Endothelial cell of umbilical vein (primary cell): Measurements from ENCODE around the gene HDAC7.

Experiments used
- CTCF ChIP-seq, 2 donors: IDR thresholded peaks; 1 replicate in 1 of 2; 2 replicates in 1 of 2; pipeline ENCODE4 v1.5.1; 2011; ENCODE audit warnings: low read length in 2 of 2, mild to moderate bottlenecking in 2 of 2, moderate library complexity in 2 of 2, control low read depth in 1 of 2, inconsistent platforms in 1 of 2, low read depth in 1 of 2; ENCODE audit not compliant: insufficient read depth in 1 of 2; ENCODE audit errors: extremely low read depth in 1 of 2
- EZH2 ChIP-seq: IDR thresholded peaks from 2 replicates; pipeline ENCODE4 v1.6.1; 2012; ENCODE audit warnings: borderline replicate concordance, low read depth, mild to moderate bottlenecking, moderate library complexity, low read length, inconsistent platforms; ENCODE audit not compliant: severe bottlenecking
- FOS ChIP-seq: IDR thresholded peaks from 2 replicates; pipeline ENCODE4 v1.6.1; 2011; ENCODE audit warnings: mild to moderate bottlenecking, low read length, moderate library complexity, borderline replicate concordance; ENCODE audit not compliant: insufficient read depth
- GATA2 ChIP-seq: IDR thresholded peaks from 2 replicates; pipeline ENCODE4 v1.7.0; 2011; ENCODE audit warnings: low read depth, mild to moderate bottlenecking, moderate library complexity, mixed read lengths, low read length; ENCODE audit not compliant: insufficient read length, insufficient read depth
- JUN ChIP-seq: IDR thresholded peaks from 2 replicates; pipeline ENCODE4 v1.6.1; 2011; ENCODE audit warnings: borderline replicate concordance, low read depth; ENCODE audit not compliant: insufficient read length, insufficient read depth
- MYC ChIP-seq: IDR thresholded peaks from one replicate; pipeline ENCODE4 v1.6.1; 2011; ENCODE audit warnings: mild to moderate bottlenecking, low read depth, low read length
- POLR2A ChIP-seq: IDR thresholded peaks from 2 replicates; pipeline ENCODE4 v1.6.1; 2012; ENCODE audit warnings: low read depth, mild to moderate bottlenecking, control low read depth, low read length
- POLR2AphosphoS5 ChIP-seq: IDR thresholded peaks from 2 replicates; pipeline ENCODE4 v1.6.1; 2012; ENCODE audit warnings: low read depth, mild to moderate bottlenecking, control low read depth, low read length, moderate library complexity; ENCODE audit not compliant: insufficient read depth
- TF ChIP-seq, protein P1 (sequence below): IDR thresholded peaks from 2 replicates; pipeline ENCODE4 v1.6.1; 2011; ENCODE audit not compliant: insufficient read depth, insufficient read length

DNA sequence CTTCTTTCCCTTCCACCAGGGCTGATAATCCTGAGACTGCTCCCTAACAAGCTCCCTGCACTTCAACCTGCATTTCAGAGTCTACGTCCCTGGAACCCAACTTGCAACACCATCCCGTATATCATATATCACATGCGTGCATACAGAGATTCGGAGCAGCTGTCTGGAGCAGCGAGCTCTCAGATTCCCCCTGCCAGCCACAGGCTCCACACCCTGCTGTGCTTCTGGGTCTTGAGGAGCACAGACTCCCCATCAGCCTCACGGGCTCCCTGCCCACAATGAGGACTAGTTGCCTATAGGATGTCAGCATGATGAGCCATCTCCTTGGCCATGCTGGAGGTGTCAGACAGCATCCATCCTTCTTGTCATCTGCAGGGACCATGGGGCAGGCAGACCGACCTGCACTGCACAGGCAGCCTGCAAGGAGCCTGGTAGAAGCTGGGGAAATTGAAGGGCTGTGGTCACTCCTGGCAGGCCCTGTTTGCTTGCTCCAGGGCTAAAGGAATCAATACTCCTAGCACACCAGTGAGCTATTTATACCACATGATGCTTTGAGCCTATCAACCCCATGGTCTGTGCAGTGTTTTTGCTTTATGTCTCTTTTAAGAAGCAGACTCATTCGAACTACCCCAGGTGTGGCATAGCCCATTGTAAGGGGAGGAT is 19.6 kb upstream of the HDAC7 start:
- TF ChIP-seq CTCF (IDR thresholded peaks at IDR 0.05; ENCODE audit: extremely low read depth in 1 of 2, insufficient read depth in 1 of 2, low read depth in 1 of 2, low read length in 2 of 2) (no peak), POLR2AphosphoS5 (no peak), JUN (no peak), EZH2 (no peak), MYC (no peak), POLR2A (no peak), GATA2 (no peak), FOS (no peak)
- TF ChIP-seq, protein P1, sequence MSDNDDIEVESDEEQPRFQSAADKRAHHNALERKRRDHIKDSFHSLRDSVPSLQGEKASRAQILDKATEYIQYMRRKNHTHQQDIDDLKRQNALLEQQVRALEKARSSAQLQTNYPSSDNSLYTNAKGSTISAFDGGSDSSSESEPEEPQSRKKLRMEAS = no peak
